ENCODE data around the gene AFG3L2. TPM values are rescaled to one million over a fixed set of nuclear protein-coding genes. Genes with fewer than 3 reads are reported as not detected.

The AFG3L2 gene
- total RNA-seq, 4 donors from 2014 or later = 18.5 to 53.1 (median 33.7) TPM

DNA sequence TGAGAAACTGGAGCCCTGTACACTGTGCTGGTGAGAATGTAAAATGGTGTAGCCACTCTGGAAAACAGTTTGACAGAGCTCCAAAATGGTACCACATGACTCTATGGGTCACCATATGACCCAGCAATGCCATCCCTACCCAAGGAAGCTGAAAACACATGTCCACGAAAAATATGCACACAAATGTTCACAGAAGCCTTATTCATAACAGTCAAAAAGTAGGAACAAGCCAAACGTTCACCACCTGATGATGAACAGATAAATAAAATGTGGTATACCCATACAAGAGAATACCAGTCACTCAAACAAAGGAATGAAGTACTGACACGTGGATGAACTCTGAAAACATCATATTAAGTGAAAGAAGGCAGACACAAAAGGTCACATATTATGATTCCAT is 4.6 kb downstream of the AFG3L2 start:
- H3K4me1 ChIP-seq = no peaks in the 10 kb centered on the region
- no peak for DNase-seq
- H3K27me3 ChIP-seq = no peaks in the 10 kb centered on the region
- H3K4me3 ChIP-seq = no peak overlapping the region
- TF ChIP-seq, protein P1, sequence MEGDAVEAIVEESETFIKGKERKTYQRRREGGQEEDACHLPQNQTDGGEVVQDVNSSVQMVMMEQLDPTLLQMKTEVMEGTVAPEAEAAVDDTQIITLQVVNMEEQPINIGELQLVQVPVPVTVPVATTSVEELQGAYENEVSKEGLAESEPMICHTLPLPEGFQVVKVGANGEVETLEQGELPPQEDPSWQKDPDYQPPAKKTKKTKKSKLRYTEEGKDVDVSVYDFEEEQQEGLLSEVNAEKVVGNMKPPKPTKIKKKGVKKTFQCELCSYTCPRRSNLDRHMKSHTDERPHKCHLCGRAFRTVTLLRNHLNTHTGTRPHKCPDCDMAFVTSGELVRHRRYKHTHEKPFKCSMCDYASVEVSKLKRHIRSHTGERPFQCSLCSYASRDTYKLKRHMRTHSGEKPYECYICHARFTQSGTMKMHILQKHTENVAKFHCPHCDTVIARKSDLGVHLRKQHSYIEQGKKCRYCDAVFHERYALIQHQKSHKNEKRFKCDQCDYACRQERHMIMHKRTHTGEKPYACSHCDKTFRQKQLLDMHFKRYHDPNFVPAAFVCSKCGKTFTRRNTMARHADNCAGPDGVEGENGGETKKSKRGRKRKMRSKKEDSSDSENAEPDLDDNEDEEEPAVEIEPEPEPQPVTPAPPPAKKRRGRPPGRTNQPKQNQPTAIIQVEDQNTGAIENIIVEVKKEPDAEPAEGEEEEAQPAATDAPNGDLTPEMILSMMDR (IDR thresholded peaks at IDR 0.05) = no peak
- TF ChIP-seq POLR2A (IDR thresholded peaks at IDR 0.05) = no peak
- no peaks in the 10 kb centered on the region for H3K36me3 ChIP-seq
- no peaks in the 10 kb centered on the region for H3K9me3 ChIP-seq
- intact Hi-C loops (cut with DNase I; ENCODE audit: low total_unique reads) = loop anchor here (10.0 kb wide), 1 partner anchor 88 kb away; no protein-coding TSS in a partner anchor
- no peak overlapping the region for H3K27ac ChIP-seq

DNA sequence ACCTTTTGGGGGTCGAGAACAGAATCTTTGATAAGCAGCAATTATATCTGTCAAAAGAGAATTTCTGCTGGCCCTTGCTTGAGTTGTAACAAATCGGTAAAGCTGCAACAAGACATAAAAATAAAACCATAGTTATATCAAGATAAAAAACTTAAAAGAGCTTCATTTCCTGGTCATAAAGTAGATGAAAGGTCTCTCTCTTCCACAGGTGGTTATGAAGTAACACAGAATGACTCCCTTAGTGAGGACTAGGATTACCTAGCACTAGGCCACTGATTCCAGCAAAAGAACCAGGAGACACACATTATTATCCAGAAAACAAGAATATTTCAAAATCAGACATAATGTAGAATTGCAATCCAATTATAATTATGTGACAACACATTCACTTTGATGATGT is 5.4 kb downstream of the AFG3L2 start:
- Histone ChIP-seq H3K4me3 (no peak overlapping the region), H3K27me3 (no peaks in the 10 kb centered on the region), H3K4me1 (no peaks in the 10 kb centered on the region), H3K9me3 (no peaks in the 10 kb centered on the region), H3K36me3 (no peaks in the 10 kb centered on the region), H3K27ac (no peak overlapping the region)
- no peak for TF ChIP-seq POLR2A (IDR thresholded peaks at IDR 0.05)
- TF ChIP-seq, protein P1 (IDR thresholded peaks at IDR 0.05) = no peak
- no peak for DNase-seq
- intact Hi-C loops (cut with DNase I; ENCODE audit: low total_unique reads) = loop anchor here (10.0 kb wide), 1 partner anchor 87 kb away; no protein-coding TSS in a partner anchor

DNA sequence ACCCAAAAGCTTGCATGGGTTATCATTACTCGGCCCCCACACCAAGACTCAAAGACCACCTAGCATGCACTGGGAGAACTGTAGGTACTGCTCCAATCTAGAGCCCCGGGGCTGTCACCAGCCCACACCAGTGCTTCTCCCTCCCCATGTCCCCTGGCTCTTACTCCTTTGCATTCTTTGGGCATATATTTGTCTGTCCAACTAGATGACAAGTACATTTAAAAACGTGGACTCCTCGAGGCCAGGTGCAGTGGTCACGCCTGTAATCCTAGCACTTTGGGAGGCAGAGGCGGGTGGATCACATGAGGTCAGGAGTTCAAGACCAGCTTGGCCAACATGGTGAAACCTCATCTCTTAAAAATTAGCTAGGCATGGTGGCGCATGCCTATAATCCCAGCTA is 7.8 kb downstream of the AFG3L2 start:
- Histone ChIP-seq H3K27me3 (no peaks in the 10 kb centered on the region), H3K27ac (no peak overlapping the region), H3K9me3 (no peaks in the 10 kb centered on the region), H3K4me1 (no peaks in the 10 kb centered on the region), H3K36me3 (no peaks in the 10 kb centered on the region), H3K4me3 (no peak overlapping the region)
- DNase-seq = no peak
- intact Hi-C loops (cut with DNase I; ENCODE audit: low total_unique reads) = no loop called here
- TF ChIP-seq POLR2A (IDR thresholded peaks at IDR 0.05) = no peak
- TF ChIP-seq, protein P1 (IDR thresholded peaks at IDR 0.05) = no peak

DNA sequence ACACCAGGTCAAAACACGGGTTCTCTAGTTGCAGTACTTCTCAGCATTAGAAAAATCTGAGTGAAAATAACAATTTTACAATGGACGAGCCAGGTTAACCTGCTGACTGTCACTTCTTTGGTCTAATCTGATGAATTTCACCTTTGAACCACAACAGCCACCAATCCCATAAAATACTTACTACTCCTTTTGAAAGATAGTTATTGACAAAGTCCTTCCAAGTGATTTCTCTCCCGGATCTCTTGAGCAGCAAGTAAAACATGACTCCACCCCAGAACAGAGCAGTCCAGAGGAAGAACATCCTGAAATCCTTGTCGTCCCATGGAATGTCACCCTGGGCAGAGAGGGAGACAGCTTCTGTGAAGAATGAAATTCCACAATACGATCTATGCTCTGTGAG is 10.2 kb downstream of the AFG3L2 start:
- intact Hi-C loops (cut with DNase I; ENCODE audit: low total_unique reads) = no loop called here
- no peak for TF ChIP-seq POLR2A (IDR thresholded peaks at IDR 0.05)
- TF ChIP-seq, protein P1 (IDR thresholded peaks at IDR 0.05) = no peak
- no peaks in the 10 kb centered on the region for H3K4me1 ChIP-seq
- no peaks in the 10 kb centered on the region for H3K9me3 ChIP-seq
- H3K4me3 ChIP-seq = no peak overlapping the region
- no peak for DNase-seq
- H3K36me3 ChIP-seq = no peaks in the 10 kb centered on the region
- no peaks in the 10 kb centered on the region for H3K27me3 ChIP-seq
- no peak overlapping the region for H3K27ac ChIP-seq

DNA sequence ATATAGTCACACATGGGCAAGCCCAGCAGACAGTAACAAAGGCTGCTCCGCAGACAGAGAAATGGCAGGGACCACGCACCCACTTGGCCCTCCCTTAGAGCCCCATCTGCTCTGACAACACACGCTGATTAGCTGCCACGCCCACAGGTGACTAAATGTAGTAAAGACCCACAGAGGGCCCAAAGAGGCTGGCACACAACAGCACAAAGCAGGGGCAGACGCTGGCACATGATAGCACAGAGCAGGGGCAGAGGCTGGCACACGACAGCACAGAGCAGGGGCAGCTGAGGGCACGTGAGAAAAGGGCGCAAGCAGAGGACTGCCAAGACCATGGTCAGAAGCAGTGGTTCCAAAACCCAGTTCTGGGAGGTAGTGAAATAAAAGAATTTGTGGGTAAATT is 10.6 kb downstream of the AFG3L2 start:
- H3K36me3 ChIP-seq = no peaks in the 10 kb centered on the region
- no peaks in the 10 kb centered on the region for H3K4me1 ChIP-seq
- H3K27ac ChIP-seq = no peak overlapping the region
- H3K9me3 ChIP-seq = no peaks in the 10 kb centered on the region
- intact Hi-C loops (cut with DNase I; ENCODE audit: low total_unique reads) = no loop called here
- H3K4me3 ChIP-seq = no peak overlapping the region
- TF ChIP-seq, protein P1 (IDR thresholded peaks at IDR 0.05) = no peak
- TF ChIP-seq POLR2A (IDR thresholded peaks at IDR 0.05) = no peak
- H3K27me3 ChIP-seq = no peaks in the 10 kb centered on the region
- DNase-seq = no peak
